CD4-positive, alpha-beta T cell treated with Interferon alpha-2 for 1 hour (primary cell): ENCODE measurements around the gene NRF1.
A peak's percentile ranks its signal among the peaks of the same experiment; 100 is the strongest.

Experiments
- DNase-seq, 2 donors: peaks; one replicate each; pipeline ENCODE4 v3.0.0-alpha.2; 2020 to 2022

Gene NRF1

GRCh38 chr7:129772646-129773280, 161.2 kb downstream of the NRF1 start:
- DNase-seq, result no peak

GRCh38 chr7:129773328-129773731, 161.8 kb downstream of the NRF1 start:
- DNase-seq, result no peak

GRCh38 chr7:129773871-129774270, 162.4 kb downstream of the NRF1 start:
- no peak for DNase-seq

- DNase-seq, result no peak
Observed at GRCh38 chr7:129774359-129774758, 162.8 kb downstream of the NRF1 start.

GRCh38 chr7:129774871-129775694, 163.6 kb downstream of the NRF1 start:
- DNase-seq, result no peak

- no peak for DNase-seq
Observed at GRCh38 chr7:129775695-129776361, 164.3 kb downstream of the NRF1 start.

- DNase-seq, result no peak
Observed at GRCh38 chr7:129776362-129776722, 164.8 kb downstream of the NRF1 start.

- no peak for DNase-seq
Observed at GRCh38 chr7:129777195-129777844, 165.8 kb downstream of the NRF1 start.

GRCh38 chr7:129777993-129778769, 166.7 kb downstream of the NRF1 start:
- no peak for DNase-seq

- no peak for DNase-seq
Observed at GRCh38 chr7:129778770-129779601, 167.5 kb downstream of the NRF1 start.

- DNase-seq, result no peak
Observed at GRCh38 chr7:129779602-129780256, 168.2 kb downstream of the NRF1 start.

- DNase-seq, result peak; percentile 55 to 71
Observed at GRCh38 chr7:129780257-129780973, 168.9 kb downstream of the NRF1 start.

- no peak for DNase-seq
Observed at GRCh38 chr7:129780974-129781927, 169.7 kb downstream of the NRF1 start.

- no peak for DNase-seq
Observed at GRCh38 chr7:129781928-129782817, 170.7 kb downstream of the NRF1 start.

GRCh38 chr7:129782818-129783583, 171.5 kb downstream of the NRF1 start:
- no peak for DNase-seq

- DNase-seq, result no peak
Observed at GRCh38 chr7:129783584-129783919, 172.0 kb downstream of the NRF1 start.

GRCh38 chr7:129784437-129784782, 172.9 kb downstream of the NRF1 start:
- no peak for DNase-seq
